GM18909 (cell line): ENCODE measurements around the gene NR6A1.

Experiments used
- ATAC-seq: cut with Tn5 transposase; IDR thresholded peaks from one replicate; pipeline ENCODE4 v1.9.1; 2021; ENCODE audit warnings: mild to moderate bottlenecking; ENCODE audit not compliant: unreplicated experiment, poor library complexity

The NR6A1 gene

DNA sequence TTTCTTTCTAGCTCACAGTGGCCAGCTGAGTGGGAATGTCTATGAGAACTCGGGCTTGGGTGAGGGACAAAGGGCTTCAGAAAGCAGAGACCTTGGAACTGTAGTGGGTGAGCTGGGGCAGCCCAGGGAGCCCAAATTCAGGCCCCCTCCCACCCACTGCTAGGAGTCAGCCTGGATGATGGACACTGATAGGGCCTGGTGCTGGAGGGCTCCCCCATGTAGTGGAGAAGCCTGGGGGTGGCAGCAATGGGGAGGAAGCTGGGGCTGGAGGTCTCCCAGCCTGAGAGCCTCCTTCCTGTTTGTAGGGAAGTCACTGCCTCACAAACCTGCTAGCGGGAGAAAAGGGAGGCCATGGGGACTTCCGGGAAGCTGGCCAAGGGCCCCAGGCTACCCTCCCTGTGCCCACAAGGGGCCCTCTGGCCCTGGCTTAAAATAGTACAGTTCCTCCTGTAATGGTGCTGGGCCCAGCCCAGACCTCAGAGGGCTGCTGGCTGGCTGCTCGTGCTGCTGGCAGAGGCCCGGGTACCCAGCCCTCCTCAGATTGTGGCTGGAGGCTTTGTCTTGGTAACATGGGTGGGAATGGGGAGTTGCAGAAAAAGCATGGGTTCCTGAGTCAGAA, 257.6 kb downstream of the NR6A1 start:
- ATAC-seq, result no peak

DNA sequence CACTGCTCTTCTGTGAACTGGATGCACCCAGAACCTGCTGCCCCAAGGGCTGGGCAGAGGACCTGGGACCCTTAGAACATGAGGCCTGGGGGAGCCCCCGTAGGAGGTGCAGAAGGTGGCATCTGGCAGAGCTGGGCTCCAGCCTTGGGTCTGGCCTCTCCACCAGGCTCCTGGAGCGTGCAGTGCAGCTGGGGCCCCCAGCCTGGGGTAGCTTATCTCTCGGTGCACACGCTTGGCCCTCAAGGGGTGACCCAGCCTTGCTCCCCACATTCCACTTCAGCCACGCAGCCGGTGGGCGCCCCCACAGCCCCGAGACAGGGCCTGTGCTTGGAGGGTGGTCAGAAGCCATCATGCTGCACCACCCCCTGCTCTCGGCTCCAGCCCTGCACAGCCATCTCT, 258.3 kb downstream of the NR6A1 start:
- no peak for ATAC-seq

DNA sequence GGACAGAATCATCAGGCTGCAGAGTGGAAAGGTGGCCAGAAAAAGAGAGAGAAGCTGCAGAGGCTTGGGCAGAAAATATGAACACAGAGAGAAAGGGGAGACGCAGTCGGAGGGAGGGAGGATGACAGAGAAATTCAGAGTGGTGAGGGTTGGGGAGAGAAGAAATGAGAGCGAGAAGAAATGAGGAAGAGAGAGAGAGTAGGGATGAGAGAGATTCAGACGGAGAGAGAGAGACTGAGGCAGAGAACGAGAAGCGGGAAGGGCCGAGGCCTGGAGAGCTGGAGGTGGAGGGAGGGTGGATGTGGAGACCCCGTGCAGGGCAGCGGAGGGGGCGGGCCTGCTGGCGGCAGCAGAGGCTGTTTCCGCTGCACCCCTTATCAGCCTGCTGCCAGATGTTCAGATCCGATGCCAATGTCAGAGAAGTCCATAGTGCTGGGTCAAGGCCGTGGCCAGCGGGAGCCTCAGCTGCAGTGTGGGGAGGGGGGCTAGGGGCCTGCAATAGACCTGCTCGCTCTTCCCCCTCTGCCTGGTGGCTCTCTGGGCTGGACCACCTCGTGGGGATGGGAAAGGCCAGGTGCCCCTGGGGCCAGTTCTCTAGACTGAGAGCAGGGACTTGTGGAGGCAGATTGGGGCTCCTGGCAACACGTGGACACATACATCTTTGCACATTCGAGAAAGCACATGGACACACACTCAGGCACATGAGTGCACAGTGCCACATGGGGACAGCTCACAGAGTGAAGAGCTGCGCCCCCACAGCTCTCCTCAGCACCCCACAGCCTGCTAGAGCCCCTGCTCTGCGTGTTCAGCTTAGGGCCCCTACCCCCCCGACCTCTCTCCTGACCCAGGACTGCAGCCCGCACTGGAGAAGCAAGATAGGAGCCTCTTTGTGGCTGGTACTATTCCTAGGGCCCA, 259.0 kb downstream of the NR6A1 start:
- ATAC-seq, result no peak

DNA sequence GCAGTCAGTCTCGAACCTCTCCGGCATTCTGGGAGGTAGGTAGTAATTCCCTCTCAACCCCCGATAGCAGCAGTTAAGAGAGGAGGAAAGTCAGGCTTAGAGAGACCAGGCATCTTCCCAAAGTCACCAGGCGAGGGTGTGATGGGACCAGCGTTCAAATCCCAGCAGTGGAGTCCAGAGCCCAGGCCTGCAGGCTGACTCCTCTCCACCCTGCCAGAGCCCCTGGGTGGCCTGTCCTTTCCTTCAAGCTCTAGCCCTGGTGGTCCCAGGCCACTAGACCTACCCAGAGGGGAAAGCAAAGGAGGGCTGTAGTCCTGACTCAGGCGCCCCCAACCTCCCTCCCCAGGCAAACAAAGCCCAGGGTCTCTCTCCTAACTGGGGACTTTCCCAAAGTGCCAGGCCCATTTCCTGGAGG, 259.7 kb downstream of the NR6A1 start:
- ATAC-seq, result no peak

DNA sequence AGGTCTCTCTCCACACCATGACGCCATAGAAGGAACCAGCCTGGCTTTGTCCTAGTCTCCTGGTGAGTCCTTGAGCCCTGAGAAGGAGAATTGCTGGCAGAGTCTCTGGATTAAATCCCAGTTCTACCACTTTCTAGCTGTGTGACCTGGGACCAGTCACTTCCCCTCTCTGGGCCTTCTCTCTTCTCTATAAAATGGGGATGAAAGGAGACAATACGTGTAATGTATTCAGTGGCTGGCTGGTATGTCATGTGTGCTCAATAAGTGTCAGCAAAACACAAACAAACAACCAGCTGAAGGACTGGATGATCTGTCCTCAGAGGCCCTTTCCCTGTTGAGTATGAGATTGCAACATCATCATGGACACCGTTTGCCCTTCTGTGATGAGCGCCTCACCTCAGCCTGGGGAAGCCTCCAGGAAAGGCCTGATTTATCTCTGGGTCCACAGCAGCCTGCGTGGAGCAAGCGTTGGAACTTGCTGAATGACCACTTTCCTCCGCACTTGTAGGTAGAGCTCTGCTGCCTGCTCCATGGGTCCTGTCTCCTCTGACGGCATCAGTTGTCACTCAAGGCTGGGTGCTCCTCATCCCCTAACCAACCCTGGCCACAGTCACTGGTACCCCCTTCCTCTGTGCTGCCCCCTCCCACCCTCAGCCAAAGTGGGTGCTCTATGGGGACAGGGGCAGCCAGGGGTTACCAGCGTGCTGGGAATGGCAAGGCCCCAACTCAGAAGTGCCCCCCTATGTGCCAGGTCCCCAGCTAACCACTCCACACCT, 260.3 kb downstream of the NR6A1 start:
- ATAC-seq, result no peak

DNA sequence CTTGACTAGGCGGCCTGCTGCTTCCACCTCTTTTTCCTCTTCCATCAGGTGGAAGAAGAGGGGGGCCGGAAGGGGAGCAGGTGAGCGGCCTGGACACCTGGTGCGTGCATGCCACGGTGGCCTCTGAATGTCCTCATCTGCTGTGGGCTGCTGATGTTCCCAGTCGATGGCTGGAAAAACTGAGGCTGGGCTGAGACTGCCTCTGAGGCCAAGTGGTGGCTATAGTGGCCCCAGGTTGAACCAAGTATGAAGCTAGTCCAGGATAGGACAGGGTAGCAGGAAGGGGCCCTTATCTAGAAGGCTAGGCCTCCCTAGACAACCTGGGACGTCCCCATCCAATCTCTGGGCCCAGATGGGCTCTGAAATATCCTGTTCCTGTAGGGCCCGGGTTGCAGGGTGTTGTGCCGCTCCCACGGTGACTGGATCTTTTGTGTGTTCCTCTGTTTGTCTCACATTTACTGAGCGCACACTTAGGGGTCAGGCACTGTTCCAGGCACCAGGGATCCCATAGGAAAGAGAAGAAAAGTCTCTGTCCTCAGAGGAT, 263.2 kb downstream of the NR6A1 start:
- ATAC-seq, result no peak

DNA sequence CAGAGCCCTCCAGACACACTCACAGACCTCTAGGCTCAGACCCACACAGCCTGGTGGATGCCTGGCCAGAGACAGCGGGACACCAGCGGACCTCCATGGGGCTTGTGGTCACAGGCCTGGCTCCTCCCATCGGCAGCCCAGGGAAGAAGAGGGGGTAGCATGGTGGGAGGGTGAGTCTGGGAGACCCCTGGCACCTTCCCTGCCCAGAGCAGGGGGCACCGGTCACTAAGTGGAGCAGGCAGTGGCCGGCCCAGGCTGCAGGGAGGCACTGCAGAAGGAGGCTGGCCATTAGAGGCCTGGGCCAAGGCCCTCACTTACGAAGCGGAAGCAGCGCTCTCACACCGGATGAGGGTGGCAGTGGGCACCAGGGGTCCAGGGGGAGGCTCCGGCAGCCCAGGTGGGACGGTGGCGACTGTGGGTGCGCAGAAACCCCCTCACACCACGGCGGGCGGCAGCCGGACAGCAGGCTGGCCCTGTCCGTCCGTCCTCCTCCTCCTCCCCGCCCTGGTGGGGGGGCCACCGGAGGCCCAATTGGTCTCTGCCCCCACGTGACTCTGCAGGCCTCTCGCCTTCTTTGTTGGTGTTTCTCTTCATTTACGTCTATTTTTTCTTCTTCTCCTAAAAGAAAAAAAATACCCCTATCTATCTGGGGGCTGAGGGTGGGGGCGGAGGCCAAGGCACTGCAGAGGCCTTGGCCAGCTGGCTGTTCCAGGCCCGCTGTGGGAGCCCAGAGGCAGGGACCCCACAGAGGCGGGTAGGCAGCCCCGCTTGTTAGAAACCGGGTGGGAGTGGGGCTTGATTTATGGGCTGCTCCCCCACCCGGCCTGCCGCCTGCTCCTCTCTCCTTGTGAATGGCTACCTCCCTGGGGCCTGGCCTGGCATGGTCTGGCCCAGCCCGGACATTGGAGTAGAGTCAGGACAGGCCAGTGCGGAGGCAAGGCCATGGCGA, 263.9 kb downstream of the NR6A1 start, which contains the start of gene NR5A1:
TSS of gene NR5A1 (minus strand) at position 469 of the 949 bp plus-strand sequence. CDS start 4,004 bp downstream, outside the sequence.
- no peak for ATAC-seq

DNA sequence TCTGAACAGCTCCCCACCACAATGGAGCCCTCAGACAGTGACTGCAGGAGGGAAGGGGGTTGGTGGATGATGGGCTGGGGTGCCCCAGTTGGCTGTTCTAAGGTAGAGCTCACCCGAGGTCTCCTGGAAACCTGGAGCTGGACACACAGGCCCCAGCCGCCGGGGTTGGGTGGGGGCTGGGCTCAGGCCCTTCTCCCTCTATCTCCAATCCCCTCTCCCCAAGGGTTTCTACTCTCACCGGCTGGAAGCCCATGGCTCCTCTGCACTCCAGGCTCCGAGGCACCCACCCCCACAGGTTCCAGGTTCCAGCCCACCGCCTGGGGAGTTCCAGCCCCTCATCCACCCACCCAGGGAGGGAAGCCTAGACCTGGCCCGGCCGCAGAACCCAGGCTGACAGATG, 264.7 kb downstream of the NR6A1 start:
- ATAC-seq, result no peak

DNA sequence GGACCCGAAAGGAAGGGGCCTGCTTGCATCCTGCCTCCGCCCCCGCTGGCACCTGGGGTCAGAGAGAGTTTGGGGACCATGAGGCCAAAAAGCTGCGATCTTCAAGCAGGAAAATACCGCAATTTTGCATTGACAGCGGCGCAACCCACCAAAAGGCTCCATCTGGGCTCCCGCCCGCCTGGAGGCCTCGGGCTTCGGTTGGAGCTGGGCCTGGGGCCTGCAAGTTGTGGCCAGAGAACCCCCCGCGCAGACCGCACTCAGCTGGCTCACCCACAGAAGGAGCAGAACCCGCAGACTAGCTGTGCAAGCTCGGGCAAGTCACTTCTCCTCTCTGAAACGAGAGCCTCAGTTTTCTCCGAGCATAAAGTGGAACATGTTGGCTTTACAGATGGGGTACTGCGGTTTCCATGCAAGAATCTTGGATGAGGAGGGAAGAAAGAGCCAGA, 265.2 kb downstream of the NR6A1 start:
- ATAC-seq, result no peak

DNA sequence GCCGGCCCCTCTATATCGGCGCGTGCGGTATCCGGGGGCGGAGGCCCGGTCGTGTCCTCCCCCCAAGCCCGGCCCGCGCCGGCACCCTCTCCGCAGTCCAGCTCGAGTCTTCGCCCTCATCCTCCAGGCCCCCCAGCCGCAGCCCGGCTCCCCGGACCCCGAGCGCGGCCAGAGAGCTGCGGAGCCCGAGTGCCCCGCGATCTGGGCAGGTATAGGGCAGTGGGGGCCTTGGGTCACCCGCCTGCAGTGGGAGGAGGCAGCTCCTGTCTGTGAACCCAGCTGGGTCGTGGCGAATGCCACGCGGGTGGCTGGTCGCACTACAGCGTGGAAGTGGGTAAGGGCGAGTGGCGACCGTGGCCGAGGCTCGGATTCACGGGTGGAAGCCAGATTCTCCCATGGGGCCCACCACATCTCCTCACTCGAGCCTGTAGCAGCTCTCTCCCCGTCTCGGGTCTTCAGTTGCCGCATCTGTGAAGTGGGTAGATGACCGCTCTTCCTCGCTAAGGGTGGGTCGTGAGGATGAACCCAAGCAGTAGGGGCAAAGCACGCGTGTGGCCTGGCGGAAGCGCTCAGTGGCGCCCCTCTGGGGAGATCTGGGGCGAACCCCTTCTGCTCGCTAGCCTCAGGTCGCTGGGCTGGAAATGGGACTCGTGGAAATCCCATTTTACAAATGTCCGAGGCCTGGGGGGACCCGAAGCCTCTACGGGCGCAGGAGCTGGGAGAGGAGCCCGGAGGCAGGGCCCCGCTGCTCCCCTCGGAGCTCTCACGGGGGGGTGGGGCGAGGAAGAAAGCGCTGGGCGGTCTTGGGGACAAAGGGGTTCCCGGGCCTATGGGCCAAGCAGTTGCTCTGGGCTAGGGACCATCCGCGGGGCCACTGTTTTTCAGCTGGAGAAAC, 265.9 kb downstream of the NR6A1 start:
- no peak for ATAC-seq

DNA sequence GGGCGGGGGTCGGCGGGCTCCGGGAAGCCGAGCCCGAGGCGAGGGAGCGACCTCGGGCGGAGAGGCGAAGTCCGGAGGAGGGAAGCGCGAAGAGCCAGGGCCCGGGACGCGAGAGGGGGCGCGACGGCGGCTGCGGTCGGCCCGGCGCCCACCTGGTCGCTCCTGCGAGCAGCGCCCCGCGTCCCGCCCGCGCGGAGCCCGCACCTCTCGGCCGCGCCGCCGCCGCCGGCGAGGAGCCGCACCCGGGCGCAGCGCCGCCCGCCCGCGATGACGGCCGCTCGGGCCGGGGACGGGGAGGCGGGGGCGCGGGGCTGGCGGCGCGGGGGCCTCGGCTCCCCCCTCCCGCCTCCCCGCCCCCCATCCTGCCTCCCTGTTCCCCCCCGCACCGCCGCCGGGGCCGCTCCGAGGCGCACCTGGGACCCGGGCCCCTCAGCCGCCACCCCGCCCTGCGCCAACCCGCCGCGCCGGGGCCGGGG, 266.5 kb downstream of the NR6A1 start:
- no peak for ATAC-seq

DNA sequence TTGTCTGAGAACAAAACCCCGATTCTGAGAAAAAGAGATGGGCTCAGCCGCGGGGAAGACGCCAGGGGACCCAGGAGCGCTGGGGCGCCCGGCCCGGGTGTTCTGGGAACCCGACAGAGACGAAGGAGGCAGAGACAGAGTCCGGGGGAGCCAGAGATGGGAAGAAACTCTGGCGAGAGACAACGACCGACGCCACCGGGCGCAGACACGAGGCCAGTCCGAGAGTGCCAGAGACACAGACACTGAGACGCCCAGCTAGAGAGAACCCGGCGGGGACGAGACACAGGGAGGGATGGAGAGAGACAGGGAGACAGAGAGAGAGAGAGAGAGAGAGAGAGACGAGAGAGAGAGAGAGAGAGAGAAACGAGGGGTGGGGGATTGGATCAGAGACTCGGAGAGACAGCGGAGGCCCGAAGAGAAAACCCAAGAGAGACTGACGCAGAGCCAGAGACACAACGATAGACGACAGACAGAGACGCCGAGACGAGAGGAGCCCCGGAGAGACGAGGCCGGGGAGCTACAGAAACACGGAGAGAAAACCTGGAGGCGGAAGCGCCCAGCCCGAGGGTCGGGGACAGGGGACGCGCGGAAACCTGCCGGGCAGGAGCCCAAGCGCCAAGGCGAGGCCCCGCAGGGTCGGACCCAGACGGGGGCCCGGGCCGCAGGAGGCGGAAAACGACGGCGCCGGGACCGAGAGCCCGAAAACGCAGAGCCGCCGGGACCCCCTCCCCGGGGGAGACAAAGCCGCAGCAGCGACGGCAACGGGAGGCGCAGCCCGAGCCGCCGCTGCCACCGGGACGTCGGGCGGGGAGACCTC, 267.2 kb downstream of the NR6A1 start:
- ATAC-seq, result no peak

DNA sequence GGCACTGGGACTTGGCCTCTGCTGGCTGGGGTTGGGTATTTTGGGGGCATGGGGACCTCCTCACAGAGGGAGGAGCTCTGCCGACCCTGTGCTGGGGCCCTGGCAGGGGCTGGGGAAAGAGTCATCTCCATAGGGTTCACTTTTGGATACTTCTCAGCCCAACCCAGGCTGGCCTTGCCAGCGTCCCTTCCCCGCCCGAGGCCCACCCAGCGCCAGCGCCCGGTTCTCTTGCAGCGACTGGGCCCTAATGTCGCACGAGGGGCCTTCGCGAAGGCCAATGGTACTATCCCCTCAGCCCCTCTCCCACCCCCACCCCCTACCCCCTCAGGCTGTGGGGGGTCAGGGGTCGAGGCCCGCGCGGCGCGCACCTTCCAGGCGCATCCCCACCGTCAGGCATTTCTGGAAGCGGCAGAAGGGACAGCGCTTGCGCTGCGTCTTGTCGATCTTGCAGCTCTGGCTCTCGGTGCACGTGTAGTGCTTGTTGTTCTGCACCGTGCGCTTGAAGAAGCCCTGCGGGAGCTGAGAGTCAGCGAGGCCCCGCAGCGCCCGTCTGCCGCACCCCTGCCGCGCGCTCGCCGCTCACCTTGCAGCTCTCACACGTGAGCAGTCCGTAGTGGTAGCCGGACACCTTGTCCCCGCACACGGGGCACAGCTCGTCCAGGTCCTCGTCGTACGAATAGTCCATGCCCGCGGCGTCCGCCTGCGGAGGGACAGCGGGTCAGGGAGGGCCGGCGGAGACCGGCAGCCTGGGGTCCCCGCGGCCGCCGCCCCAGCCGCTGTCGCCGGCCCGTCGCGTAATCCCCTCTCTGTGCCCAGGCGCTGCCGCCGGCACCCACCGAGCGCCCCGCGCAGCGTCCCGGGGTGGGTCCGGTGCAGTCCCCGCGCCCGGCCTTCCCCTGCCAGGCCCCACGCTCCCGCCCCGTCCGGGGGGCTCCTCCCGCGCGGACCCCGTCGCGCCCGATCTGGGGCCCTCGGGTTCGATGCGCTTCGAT, 268.1 kb downstream of the NR6A1 start:
- no peak for ATAC-seq

DNA sequence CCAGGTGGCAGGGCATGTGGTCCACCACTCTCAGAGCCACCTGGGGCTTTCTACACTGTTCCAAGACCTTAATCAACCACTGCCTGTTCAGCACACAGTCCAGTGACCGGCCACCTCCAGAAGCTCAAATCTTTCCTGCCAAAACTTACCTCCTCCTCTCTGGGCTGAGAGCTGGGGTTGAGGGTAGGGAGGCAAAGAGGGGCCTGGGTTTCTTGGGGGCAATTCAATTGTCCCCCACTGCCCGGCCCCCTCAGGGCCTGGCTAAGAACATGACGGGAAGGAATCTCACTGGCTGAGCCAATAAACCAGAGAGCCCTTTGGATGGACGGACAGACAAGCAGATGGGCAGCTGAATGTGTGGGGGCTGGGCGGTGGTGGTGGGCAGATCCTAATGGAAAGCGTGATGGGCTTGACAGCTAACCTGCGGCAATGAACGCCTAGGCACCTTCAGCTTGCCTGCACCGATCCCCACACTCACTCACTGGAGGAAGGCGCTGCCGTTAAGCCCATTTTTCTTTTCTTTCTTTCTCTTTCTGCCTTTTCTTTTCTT, 269.3 kb downstream of the NR6A1 start:
- ATAC-seq, result no peak

DNA sequence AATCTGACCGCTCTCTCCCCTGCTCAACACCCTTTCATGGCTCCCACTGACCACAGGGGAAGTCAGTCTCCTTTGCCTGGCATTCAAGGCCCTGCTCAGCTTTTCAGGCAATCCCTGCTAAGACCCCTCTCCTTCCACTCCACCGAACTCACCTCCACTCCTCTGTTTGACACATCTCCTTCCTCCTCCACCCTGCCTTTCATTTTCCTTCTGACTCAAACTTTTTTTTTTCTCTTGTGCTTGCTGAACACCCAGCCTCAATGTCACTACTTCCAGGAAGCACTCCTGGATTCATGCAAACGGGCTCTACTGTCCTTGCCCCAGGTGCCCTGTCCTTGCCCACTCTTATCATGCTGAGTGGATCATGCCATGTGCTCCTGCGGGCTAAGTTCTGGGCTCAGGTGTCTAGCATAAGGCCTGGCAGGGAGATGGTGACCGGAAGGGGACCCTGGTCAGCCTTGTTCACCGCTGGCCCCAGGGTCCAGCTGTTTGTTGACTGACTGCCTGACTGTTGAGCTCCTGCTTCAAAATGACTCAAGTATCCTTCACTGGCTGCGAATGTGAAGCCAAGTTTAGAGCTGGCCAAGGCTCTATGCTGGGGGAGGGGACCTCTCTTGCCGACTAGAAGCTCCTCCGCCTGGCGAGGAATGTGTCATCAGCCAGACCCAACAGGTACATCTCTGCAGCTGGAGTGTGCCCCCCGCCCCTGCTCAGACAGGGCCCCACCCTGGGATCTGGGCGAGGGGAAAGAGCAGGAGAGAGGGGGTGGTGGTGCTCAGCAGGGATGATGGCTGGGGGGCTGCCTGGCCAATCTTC, 270.1 kb downstream of the NR6A1 start:
- no peak for ATAC-seq
